ENCODE data around the gene JHY.

JHY gene

DNA sequence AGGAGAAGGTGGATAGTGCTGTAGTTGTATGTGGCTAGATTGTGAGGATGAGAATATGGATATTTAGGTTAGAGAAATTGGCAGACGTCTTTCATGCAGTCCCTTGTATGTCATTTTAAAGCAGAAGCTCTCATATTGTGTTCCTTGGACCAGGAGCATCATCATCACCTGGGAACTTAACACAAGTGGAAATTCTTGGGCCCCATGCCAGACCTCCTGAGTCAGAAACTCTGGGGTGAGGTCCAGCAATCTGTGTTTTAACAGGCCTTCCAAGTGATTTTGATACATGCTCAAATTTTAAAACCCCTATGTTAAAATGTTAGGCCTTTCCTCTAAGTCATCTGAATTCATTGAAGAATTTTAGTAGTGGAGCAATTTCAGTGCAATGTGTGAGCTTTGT, 34.8 kb downstream of the JHY start:
- no peaks in the 10 kb centered on the region for H3K36me3 ChIP-seq (ENCODE audit: insufficient read depth, low read length)
- H3K4me1 ChIP-seq (ENCODE audit: insufficient read depth, low read length, severe bottlenecking), result no peaks in the 10 kb centered on the region
- no peaks in the 10 kb centered on the region for H3K27me3 ChIP-seq (ENCODE audit: insufficient read depth, low read length)
- H2AFZ ChIP-seq (ENCODE audit: low read length), result no peak overlapping the region
- no peaks in the 10 kb centered on the region for H3K9me2 ChIP-seq (ENCODE audit: low read depth, low read length)
- H3F3A ChIP-seq (ENCODE audit: insufficient read depth, low read length), result no peaks in the 10 kb centered on the region
- H3K4me3 ChIP-seq (ENCODE audit: low read depth, low read length, poor library complexity, severe bottlenecking), result no peak overlapping the region
- H3K4me2 ChIP-seq (ENCODE audit: low read length), result no peak overlapping the region
- TF ChIP-seq, protein P1, sequence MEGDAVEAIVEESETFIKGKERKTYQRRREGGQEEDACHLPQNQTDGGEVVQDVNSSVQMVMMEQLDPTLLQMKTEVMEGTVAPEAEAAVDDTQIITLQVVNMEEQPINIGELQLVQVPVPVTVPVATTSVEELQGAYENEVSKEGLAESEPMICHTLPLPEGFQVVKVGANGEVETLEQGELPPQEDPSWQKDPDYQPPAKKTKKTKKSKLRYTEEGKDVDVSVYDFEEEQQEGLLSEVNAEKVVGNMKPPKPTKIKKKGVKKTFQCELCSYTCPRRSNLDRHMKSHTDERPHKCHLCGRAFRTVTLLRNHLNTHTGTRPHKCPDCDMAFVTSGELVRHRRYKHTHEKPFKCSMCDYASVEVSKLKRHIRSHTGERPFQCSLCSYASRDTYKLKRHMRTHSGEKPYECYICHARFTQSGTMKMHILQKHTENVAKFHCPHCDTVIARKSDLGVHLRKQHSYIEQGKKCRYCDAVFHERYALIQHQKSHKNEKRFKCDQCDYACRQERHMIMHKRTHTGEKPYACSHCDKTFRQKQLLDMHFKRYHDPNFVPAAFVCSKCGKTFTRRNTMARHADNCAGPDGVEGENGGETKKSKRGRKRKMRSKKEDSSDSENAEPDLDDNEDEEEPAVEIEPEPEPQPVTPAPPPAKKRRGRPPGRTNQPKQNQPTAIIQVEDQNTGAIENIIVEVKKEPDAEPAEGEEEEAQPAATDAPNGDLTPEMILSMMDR (IDR thresholded peaks at IDR 0.05; ENCODE audit: low read length), result no peak
- no peak for TF ChIP-seq EZH2 (IDR thresholded peaks at IDR 0.05; ENCODE audit: borderline replicate concordance, low read length)
- H3K9me3 ChIP-seq (ENCODE audit: low read length), result no peaks in the 10 kb centered on the region
- H3K9ac ChIP-seq (ENCODE audit: low read length), result no peak overlapping the region
- H4K20me1 ChIP-seq (ENCODE audit: insufficient read depth, low read length), result no peaks in the 10 kb centered on the region
- no peak overlapping the region for H3K27ac ChIP-seq (ENCODE audit: low read depth, low read length, poor library complexity, severe bottlenecking)
- H3K79me2 ChIP-seq (ENCODE audit: insufficient read depth, low read length), result no peaks in the 10 kb centered on the region

DNA sequence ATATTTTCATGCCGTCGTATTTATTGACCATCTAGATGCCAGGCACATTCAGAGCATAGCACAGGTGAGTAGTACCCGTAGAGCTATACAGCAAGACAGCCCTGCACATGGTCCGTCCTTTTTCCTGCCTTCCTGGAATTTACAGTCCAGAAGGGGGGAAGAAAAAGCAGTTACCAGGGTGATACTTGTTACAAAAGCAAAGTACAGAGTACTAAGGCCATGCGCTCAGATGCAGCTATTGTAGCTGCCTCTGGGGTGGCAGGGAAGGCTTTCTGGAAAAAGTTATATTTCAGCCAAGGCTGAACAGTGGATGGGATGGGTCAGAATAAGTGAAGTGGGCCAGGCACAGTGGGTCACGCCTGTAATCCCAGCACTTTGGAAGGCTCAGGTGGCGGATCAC, 36.2 kb downstream of the JHY start:
- Histone ChIP-seq H3K36me3 (ENCODE audit: insufficient read depth, low read length) (no peaks in the 10 kb centered on the region), H3K79me2 (ENCODE audit: insufficient read depth, low read length) (no peaks in the 10 kb centered on the region)
- TF ChIP-seq EZH2 (IDR thresholded peaks at IDR 0.05; ENCODE audit: borderline replicate concordance, low read length), result no peak
- TF ChIP-seq, protein P1 (IDR thresholded peaks at IDR 0.05; ENCODE audit: low read length), result no peak

GRCh38 chr11:122920579-122920978, 38.0 kb downstream of the JHY start:
- no peaks in the 10 kb centered on the region for H3K27me3 ChIP-seq (ENCODE audit: insufficient read depth, low read length)
- no peak overlapping the region for H3K4me3 ChIP-seq (ENCODE audit: low read depth, low read length, poor library complexity, severe bottlenecking)
- H2AFZ ChIP-seq (ENCODE audit: low read length), result no peak overlapping the region
- H3F3A ChIP-seq (ENCODE audit: insufficient read depth, low read length), result no peaks in the 10 kb centered on the region
- H3K9me2 ChIP-seq (ENCODE audit: low read depth, low read length), result no peaks in the 10 kb centered on the region
- no peak overlapping the region for H3K27ac ChIP-seq (ENCODE audit: low read depth, low read length, poor library complexity, severe bottlenecking)
- no peaks in the 10 kb centered on the region for H3K4me1 ChIP-seq (ENCODE audit: insufficient read depth, low read length, severe bottlenecking)
- TF ChIP-seq EZH2 (IDR thresholded peaks at IDR 0.05; ENCODE audit: borderline replicate concordance, low read length), result no peak
- TF ChIP-seq, protein P1 (IDR thresholded peaks at IDR 0.05; ENCODE audit: low read length), result no peak
- no peaks in the 10 kb centered on the region for H3K36me3 ChIP-seq (ENCODE audit: insufficient read depth, low read length)
- H3K9ac ChIP-seq (ENCODE audit: low read length), result no peak overlapping the region
- H4K20me1 ChIP-seq (ENCODE audit: insufficient read depth, low read length), result no peaks in the 10 kb centered on the region
- H3K79me2 ChIP-seq (ENCODE audit: insufficient read depth, low read length), result no peaks in the 10 kb centered on the region
- no peak overlapping the region for H3K4me2 ChIP-seq (ENCODE audit: low read length)
- H3K9me3 ChIP-seq (ENCODE audit: low read length), result no peaks in the 10 kb centered on the region

More for the DNA sequence above, 36.2 kb downstream of the JHY start:
- H3K4me3 ChIP-seq (ENCODE audit: low read depth, low read length, poor library complexity, severe bottlenecking), result no peak overlapping the region
- H3K27ac ChIP-seq (ENCODE audit: low read depth, low read length, poor library complexity, severe bottlenecking), result no peak overlapping the region
- H3K9ac ChIP-seq (ENCODE audit: low read length), result no peak overlapping the region
- H4K20me1 ChIP-seq (ENCODE audit: insufficient read depth, low read length), result no peaks in the 10 kb centered on the region
- no peaks in the 10 kb centered on the region for H3F3A ChIP-seq (ENCODE audit: insufficient read depth, low read length)
- H3K4me2 ChIP-seq (ENCODE audit: low read length), result no peak overlapping the region
- no peaks in the 10 kb centered on the region for H3K27me3 ChIP-seq (ENCODE audit: insufficient read depth, low read length)
- no peaks in the 10 kb centered on the region for H3K4me1 ChIP-seq (ENCODE audit: insufficient read depth, low read length, severe bottlenecking)
- H3K9me2 ChIP-seq (ENCODE audit: low read depth, low read length), result no peaks in the 10 kb centered on the region
- H2AFZ ChIP-seq (ENCODE audit: low read length), result no peak overlapping the region
- no peaks in the 10 kb centered on the region for H3K9me3 ChIP-seq (ENCODE audit: low read length)
